ENCODE data around the gene TM7SF2. TPM values are rescaled to one million over a fixed set of nuclear protein-coding genes. Genes with fewer than 3 reads are reported as not detected.
A peak's percentile ranks its signal among the peaks of the same experiment; 100 is the strongest.

Gene TM7SF2
- total and polyA plus RNA-seq, 2 of the 8 experiments (the other 6 are each of a cell fraction or from before 2014, with no cell fraction given) = 40.1 to 96.0 TPM

DNA sequence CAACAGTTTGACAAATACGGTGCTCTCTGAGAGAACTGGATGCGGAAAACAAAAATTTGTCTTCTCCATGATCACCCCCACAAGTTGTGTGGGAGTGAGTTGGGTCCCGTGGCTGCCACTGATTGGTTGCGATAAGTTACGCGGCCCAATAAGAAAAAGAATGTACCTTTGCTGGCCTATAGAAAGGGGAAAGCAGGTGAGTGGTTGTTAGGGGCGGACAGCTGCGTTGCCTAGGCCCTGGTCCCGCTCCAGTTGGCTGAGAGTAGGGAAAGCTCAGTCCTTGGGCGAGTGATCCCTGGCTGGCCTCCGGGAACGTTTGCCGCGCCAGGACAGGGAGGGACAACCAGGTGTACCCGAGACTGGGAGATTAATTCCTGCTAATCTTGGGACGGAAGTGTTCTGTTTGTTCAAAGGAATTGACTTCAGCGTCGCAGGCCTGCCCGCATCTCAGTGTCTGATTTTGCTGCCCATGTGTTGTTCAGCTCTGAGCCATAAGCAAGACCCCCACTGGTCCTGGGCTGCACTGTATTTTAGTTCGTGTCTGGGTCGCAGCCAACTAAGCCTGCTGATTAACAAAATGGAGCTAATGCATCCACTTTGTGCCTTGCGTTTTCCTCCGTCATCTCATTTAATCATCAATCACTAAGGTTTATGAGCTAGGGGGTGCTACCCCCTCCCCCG, 23.4 kb downstream of the TM7SF2 start (continued):
- TF ChIP-seq CBX5 (IDR thresholded peaks at IDR 0.05; ENCODE audit: low read depth, low read length) (no peak), TAF1 (IDR thresholded peaks at IDR 0.05; ENCODE audit: low read depth, low read length) (peak; percentile 94), TEAD4 (IDR thresholded peaks at IDR 0.05; ENCODE audit: low read depth, low read length) (no peak), POLR2A (IDR thresholded peaks at IDR 0.05; ENCODE audit: control extremely low read depth in 1 of 2, low read depth in 2 of 2, low read length in 2 of 2) (peak; percentile 83 to 96), GABPA (IDR thresholded peaks at IDR 0.05; ENCODE audit: borderline replicate concordance, insufficient read depth, low read length) (0 out of 2 replicates have a peak, but pooled peaks have one; percentile 23), PHF8 (conservative IDR thresholded peaks at IDR 0.05; ENCODE audit: low read depth, low read length) (no peak; the same call in 1 of the 2 replicates), SUZ12 (IDR thresholded peaks at IDR 0.05; ENCODE audit: low read length) (no peak), SAP30 (IDR thresholded peaks at IDR 0.05; ENCODE audit: insufficient read depth, insufficient replicate concordance, low read length) (peak; percentile 7), SRF (IDR thresholded peaks at IDR 0.05; ENCODE audit: low read depth, low read length) (no peak), CHD2 (IDR thresholded peaks at IDR 0.05; ENCODE audit: low read length) (peak; percentile 64), SP2 (IDR thresholded peaks at IDR 0.05; ENCODE audit: low read length) (peak; percentile 62; the same call in 1 of the 2 replicates), POLR2AphosphoS5 (IDR thresholded peaks at IDR 0.05; ENCODE audit: low read depth, low read length) (peak; percentile 96), TCF12 (IDR thresholded peaks at IDR 0.05; ENCODE audit: low read depth, low read length) (0 out of 2 replicates have a peak, but pooled peaks have one; percentile 47), RBBP5 (IDR thresholded peaks at IDR 0.05; ENCODE audit: borderline replicate concordance, low read depth, low read length) (no peak; the same call in 1 of the 2 replicates), RFX5 (IDR thresholded peaks at IDR 0.05; ENCODE audit: borderline replicate concordance, low read depth, low read length) (0 out of 2 replicates have a peak, but pooled peaks have one; percentile 40), RAD21 (IDR thresholded peaks at IDR 0.05 in 1 of 2, conservative IDR thresholded peaks at IDR 0.05 in 1 of 2; ENCODE audit: low read depth in 2 of 2, low read length in 2 of 2) (no peak), ATF3 (IDR thresholded peaks at IDR 0.05; ENCODE audit: insufficient read depth, low read depth, low read length) (no peak)
- TF ChIP-seq, protein P1, sequence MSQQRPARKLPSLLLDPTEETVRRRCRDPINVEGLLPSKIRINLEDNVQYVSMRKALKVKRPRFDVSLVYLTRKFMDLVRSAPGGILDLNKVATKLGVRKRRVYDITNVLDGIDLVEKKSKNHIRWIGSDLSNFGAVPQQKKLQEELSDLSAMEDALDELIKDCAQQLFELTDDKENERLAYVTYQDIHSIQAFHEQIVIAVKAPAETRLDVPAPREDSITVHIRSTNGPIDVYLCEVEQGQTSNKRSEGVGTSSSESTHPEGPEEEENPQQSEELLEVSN (IDR thresholded peaks at IDR 0.05) = no peak
